Stimulated activated CD4-positive, alpha-beta T cell treated with anti-CD3 and anti-CD28 coated beads, Interleukin-2, amount 100 ng/mL, for 4 hours (primary cell): ENCODE results near the gene APBA1.

Experiments
- DNase-seq: peaks from one replicate; pipeline ENCODE4 v3.0.0-alpha.2; 2020; ENCODE audit warnings: low read depth

APBA1 gene

GRCh38 chr9:69397384-69398214 is 274.6 kb downstream of the APBA1 start:
- DNase-seq = no peak

- DNase-seq = no peak
These were observed 275.4 kb downstream of the APBA1 start for GRCh38 chr9:69396759-69397158.

GRCh38 chr9:69395718-69396117 is 276.5 kb downstream of the APBA1 start:
- no peak for DNase-seq

- no peak for DNase-seq
These were observed 278.7 kb downstream of the APBA1 start for GRCh38 chr9:69393425-69393824.

GRCh38 chr9:69392826-69393225 is 279.3 kb downstream of the APBA1 start:
- DNase-seq = no peak

GRCh38 chr9:69391946-69392345 is 280.2 kb downstream of the APBA1 start:
- DNase-seq = no peak

- DNase-seq = no peak
These were observed 280.7 kb downstream of the APBA1 start for GRCh38 chr9:69391487-69391886.

- DNase-seq = no peak
These were observed 282.7 kb downstream of the APBA1 start for GRCh38 chr9:69389437-69389995.

- DNase-seq = no peak
These were observed 283.6 kb downstream of the APBA1 start for GRCh38 chr9:69388596-69388995.

- no peak for DNase-seq
These were observed 285.5 kb downstream of the APBA1 start for GRCh38 chr9:69386651-69387050.

- DNase-seq = no peak
These were observed 286.6 kb downstream of the APBA1 start for GRCh38 chr9:69385581-69386033.

GRCh38 chr9:69382135-69382534 is 290.0 kb downstream of the APBA1 start:
- no peak for DNase-seq

- no peak for DNase-seq
These were observed 291.4 kb downstream of the APBA1 start for GRCh38 chr9:69380811-69381210.

GRCh38 chr9:69380301-69380700 is 291.9 kb downstream of the APBA1 start:
- DNase-seq = no peak

GRCh38 chr9:69379270-69379982 is 292.7 kb downstream of the APBA1 start:
- no peak for DNase-seq

- DNase-seq = no peak
These were observed 294.2 kb downstream of the APBA1 start for GRCh38 chr9:69377981-69378380.
